Tibial nerve (tissue), 4 donors: Measurements from ENCODE around the gene ST14.

ENCODE experiments used
- EP300 ChIP-seq, 2 donors: sonication (generic); formaldehyde crosslinking; IDR thresholded peaks; one replicate each; pipeline ENCODE4 v1.6.1; 2017; ENCODE audit warnings: antibody characterized with exemption in 2 of 2, mild to moderate bottlenecking in 1 of 2
- POLR2A ChIP-seq, 2 donors: fragments of 450-650 bp; IDR thresholded peaks; one replicate each; pipeline ENCODE4 v1.6.1; 2017; ENCODE audit warnings: antibody characterized with exemption in 2 of 2, mild to moderate bottlenecking in 2 of 2, moderate library complexity in 2 of 2
- TF ChIP-seq, protein P1 (sequence below), 5 experiments: fragments of 200-600 bp in 3 of 5; fragments of 450-650 bp in 2 of 5; sonication (generic) in 3 of 5; IDR thresholded peaks; one replicate each; pipeline ENCODE4 v1.5.1; 2016 to 2019; ENCODE audit warnings: antibody characterized with exemption in 5 of 5, mild to moderate bottlenecking in 3 of 5, moderate library complexity in 2 of 5

DNA sequence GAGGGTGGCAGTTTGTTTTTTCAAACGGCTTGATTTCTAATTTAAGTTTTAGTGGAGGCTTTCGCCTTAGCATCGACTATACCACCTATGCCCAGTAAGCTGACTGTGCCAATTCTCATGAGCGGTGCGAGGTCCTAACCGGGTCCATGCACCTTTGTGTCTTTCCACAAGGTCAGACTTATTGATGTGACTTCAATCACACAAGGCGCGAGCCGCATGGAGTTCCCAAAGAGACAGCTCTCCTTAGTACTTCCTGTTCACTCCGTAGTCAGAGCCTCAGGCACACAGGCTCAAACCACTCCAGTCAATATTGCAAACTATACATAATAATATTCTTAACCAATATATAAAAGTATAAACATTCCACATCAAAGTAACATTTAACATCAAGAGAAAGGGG lies 18.2 kb downstream of the ST14 start:
- TF ChIP-seq, protein P1, sequence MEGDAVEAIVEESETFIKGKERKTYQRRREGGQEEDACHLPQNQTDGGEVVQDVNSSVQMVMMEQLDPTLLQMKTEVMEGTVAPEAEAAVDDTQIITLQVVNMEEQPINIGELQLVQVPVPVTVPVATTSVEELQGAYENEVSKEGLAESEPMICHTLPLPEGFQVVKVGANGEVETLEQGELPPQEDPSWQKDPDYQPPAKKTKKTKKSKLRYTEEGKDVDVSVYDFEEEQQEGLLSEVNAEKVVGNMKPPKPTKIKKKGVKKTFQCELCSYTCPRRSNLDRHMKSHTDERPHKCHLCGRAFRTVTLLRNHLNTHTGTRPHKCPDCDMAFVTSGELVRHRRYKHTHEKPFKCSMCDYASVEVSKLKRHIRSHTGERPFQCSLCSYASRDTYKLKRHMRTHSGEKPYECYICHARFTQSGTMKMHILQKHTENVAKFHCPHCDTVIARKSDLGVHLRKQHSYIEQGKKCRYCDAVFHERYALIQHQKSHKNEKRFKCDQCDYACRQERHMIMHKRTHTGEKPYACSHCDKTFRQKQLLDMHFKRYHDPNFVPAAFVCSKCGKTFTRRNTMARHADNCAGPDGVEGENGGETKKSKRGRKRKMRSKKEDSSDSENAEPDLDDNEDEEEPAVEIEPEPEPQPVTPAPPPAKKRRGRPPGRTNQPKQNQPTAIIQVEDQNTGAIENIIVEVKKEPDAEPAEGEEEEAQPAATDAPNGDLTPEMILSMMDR (IDR thresholded peaks at IDR 0.05): no peak
- TF ChIP-seq POLR2A (IDR thresholded peaks at IDR 0.05) (no peak), EP300 (IDR thresholded peaks at IDR 0.05) (no peak)
